ENCODE results near the gene RAB3IL1. TPM values are rescaled to one million over a fixed set of nuclear protein-coding genes. Genes with fewer than 3 reads are reported as not detected.
"Not testable (repeated sequence)": the region's sequence is repeated elsewhere in the genome, so short reads cannot be mapped to it uniquely, and the experiment has no call there.

RAB3IL1 gene
- polyA plus RNA-seq, 3 donors: 0.13 TPM; not detected in 2

GRCh38 chr11:61883327-61883726 is 34.0 kb downstream of the RAB3IL1 start:
- H3K27me3 Mint-ChIP-seq (ENCODE audit: low read depth in 3 of 3): peaks cover under 1 to 7% (median 5%) of the 10 kb centered on the region in 3 donors
- H3K4me1 Mint-ChIP-seq: no peaks in the 10 kb centered on the region
- H3K4me3 Mint-ChIP-seq: no peak overlapping the region

DNA sequence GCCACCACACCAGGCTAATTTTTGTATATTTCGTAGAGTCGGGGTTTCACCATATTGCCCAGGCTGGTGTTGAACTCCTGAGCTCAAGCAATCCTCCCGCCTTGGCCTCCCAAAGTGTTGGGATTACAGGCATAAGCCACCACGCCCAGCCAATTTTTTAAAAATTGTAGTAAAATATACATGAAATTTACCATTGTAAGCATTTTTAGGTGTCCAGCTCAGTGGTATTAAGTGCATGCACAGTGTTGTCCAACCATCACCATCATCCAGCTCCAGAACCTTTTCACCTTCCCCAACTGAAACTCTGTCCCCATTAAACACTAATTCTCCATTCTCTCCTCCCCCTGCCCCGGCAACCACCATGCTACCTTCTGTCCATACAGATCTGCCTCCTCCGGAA is 34.5 kb downstream of the RAB3IL1 start:
- Histone ChIP-seq H4K20me1 (ENCODE audit: insufficient read depth, low read length) (no peaks in the 10 kb centered on the region), H3K4me2 (replicated peaks; ENCODE audit: extremely low read depth, low read length, poor library complexity, severe bottlenecking) (no peak overlapping the region), H3K36me3 (replicated peaks in 1 of 2; ENCODE audit: control insufficient read depth in 1 of 2, insufficient read depth in 2 of 2, low read length in 2 of 2) (no peaks in the 10 kb centered on the region), H3K9ac (ENCODE audit: insufficient read depth, low read length, poor library complexity, severe bottlenecking) (no peak overlapping the region), H3K4me1 (ENCODE audit: control insufficient read depth in 1 of 2, insufficient read depth in 2 of 2, low read length in 2 of 2) (no peaks in the 10 kb centered on the region), H3K27ac (ENCODE audit: low read depth in 1 of 2, low read length in 2 of 2) (no peak overlapping the region), H3K4me3 (replicated peaks in 1 of 3; ENCODE audit: low read depth in 2 of 3, low read length in 3 of 3) (no peak overlapping the region), H3K27me3 (ENCODE audit: control insufficient read depth in 2 of 2, insufficient read depth in 2 of 2, low read length in 2 of 2) (no peaks in the 10 kb centered on the region), H3K9me3 (replicated peaks in 1 of 2; ENCODE audit: control insufficient read depth in 1 of 2, insufficient read depth in 1 of 2, low read length in 2 of 2) (no peaks in the 10 kb centered on the region), H3K79me2 (ENCODE audit: insufficient read depth, low read length) (no peaks in the 10 kb centered on the region), H2AFZ (ENCODE audit: insufficient read depth, low read depth, low read length, poor library complexity, severe bottlenecking) (no peak overlapping the region)
- DNase-seq: no peak
- WGBS (ENCODE audit: insufficient coverage): 63% methylated on average over 3 of the region's 6 CpGs
- Mint-ChIP-seq H3K9me3 (peaks cover 0 to 4% (median 2%) of the 10 kb centered on the region in 7 donors), H3K4me1 (no peaks in the 10 kb centered on the region), H3K4me3 (no peak overlapping the region), H3K36me3 (no peaks in the 10 kb centered on the region), H3K27me3 (ENCODE audit: low read depth in 3 of 3) (peaks cover 1 to 10% (median 5%) of the 10 kb centered on the region in 3 donors), H3K27ac (no peak overlapping the region)
- intact Hi-C loops (cut with micrococcal nuclease): loop anchor here in 1 of 2 donors (10.0 kb wide), 1 partner anchor 78 kb away; no protein-coding TSS in a partner anchor
- no peak for TF ChIP-seq CTCF (IDR thresholded peaks at IDR 0.05)

More at GRCh38 chr11:61883327-61883726, 34.0 kb downstream of the RAB3IL1 start:
- no peaks in the 10 kb centered on the region for H3K79me2 ChIP-seq (ENCODE audit: insufficient read depth, low read length)
- no peaks in the 10 kb centered on the region for H3K4me1 ChIP-seq (ENCODE audit: control insufficient read depth in 1 of 2, insufficient read depth in 2 of 2, low read length in 2 of 2)
- peaks cover 0 to 4% (median 2%) of the 10 kb centered on the region in 7 donors for H3K9me3 Mint-ChIP-seq
- no peaks in the 10 kb centered on the region for H3K36me3 ChIP-seq (replicated peaks in 1 of 2; ENCODE audit: control insufficient read depth in 1 of 2, insufficient read depth in 2 of 2, low read length in 2 of 2)
- no peaks in the 10 kb centered on the region for H3K36me3 Mint-ChIP-seq
- H3K27ac ChIP-seq (ENCODE audit: low read depth in 1 of 2, low read length in 2 of 2): no peak overlapping the region
- no peaks in the 10 kb centered on the region for H3K27me3 ChIP-seq (ENCODE audit: control insufficient read depth in 2 of 2, insufficient read depth in 2 of 2, low read length in 2 of 2)
- H4K20me1 ChIP-seq (ENCODE audit: insufficient read depth, low read length): no peaks in the 10 kb centered on the region
- TF ChIP-seq CTCF (IDR thresholded peaks at IDR 0.05): no peak
- 95% methylated on average over 10 of the region's 10 CpGs for whole genome bisulfite sequencing (ENCODE audit: insufficient coverage)
- no peak overlapping the region for H3K4me3 ChIP-seq (replicated peaks in 1 of 3; ENCODE audit: low read depth in 2 of 3, low read length in 3 of 3)
- no peak overlapping the region for H3K27ac Mint-ChIP-seq
- DNase-seq: no peak
- intact Hi-C loops (cut with micrococcal nuclease): loop anchor here in 1 of 2 donors (10.0 kb wide), 1 partner anchor 79 kb away; no protein-coding TSS in a partner anchor
- H3K9me3 ChIP-seq (replicated peaks in 1 of 2; ENCODE audit: control insufficient read depth in 1 of 2, insufficient read depth in 1 of 2, low read length in 2 of 2): no peaks in the 10 kb centered on the region
- no peak overlapping the region for H2AFZ ChIP-seq (ENCODE audit: insufficient read depth, low read depth, low read length, poor library complexity, severe bottlenecking)
- H3K9ac ChIP-seq (ENCODE audit: insufficient read depth, low read length, poor library complexity, severe bottlenecking): no peak overlapping the region
- no peak overlapping the region for H3K4me2 ChIP-seq (replicated peaks; ENCODE audit: extremely low read depth, low read length, poor library complexity, severe bottlenecking)

- H3K4me3 Mint-ChIP-seq; H3K4me3 ChIP-seq (replicated peaks in 1 of 3; ENCODE audit: low read depth in 2 of 3, low read length in 3 of 3); H3K79me2 ChIP-seq (ENCODE audit: insufficient read depth, low read length); H3K27ac ChIP-seq (ENCODE audit: low read depth in 1 of 2, low read length in 2 of 2); DNase-seq; H3K9ac ChIP-seq (ENCODE audit: insufficient read depth, low read length, poor library complexity, severe bottlenecking); H3K36me3 ChIP-seq (replicated peaks in 1 of 2; ENCODE audit: control insufficient read depth in 1 of 2, insufficient read depth in 2 of 2, low read length in 2 of 2); H3K9me3 Mint-ChIP-seq; H3K9me3 ChIP-seq (replicated peaks in 1 of 2; ENCODE audit: control insufficient read depth in 1 of 2, insufficient read depth in 1 of 2, low read length in 2 of 2); H3K4me1 ChIP-seq (ENCODE audit: control insufficient read depth in 1 of 2, insufficient read depth in 2 of 2, low read length in 2 of 2); H4K20me1 ChIP-seq (ENCODE audit: insufficient read depth, low read length); H2AFZ ChIP-seq (ENCODE audit: insufficient read depth, low read depth, low read length, poor library complexity, severe bottlenecking); H3K27me3 Mint-ChIP-seq (ENCODE audit: low read depth in 3 of 3); H3K4me2 ChIP-seq (replicated peaks; ENCODE audit: extremely low read depth, low read length, poor library complexity, severe bottlenecking); H3K27ac Mint-ChIP-seq; H3K36me3 Mint-ChIP-seq; H3K27me3 ChIP-seq (ENCODE audit: control insufficient read depth in 2 of 2, insufficient read depth in 2 of 2, low read length in 2 of 2); H3K4me1 Mint-ChIP-seq: not testable (repeated sequence)
- intact Hi-C loops (cut with micrococcal nuclease): loop anchor here in 1 of 2 donors (10.0 kb wide), 1 partner anchor 77 kb away; no protein-coding TSS in a partner anchor
- WGBS (ENCODE audit: insufficient coverage): 81% methylated on average over 3 of the region's 3 CpGs
Observed at GRCh38 chr11:61882267-61882666, 35.1 kb downstream of the RAB3IL1 start.
